ENCODE data around the gene ARHGAP33.
A peak's percentile ranks its signal among the peaks of the same experiment; 100 is the strongest.
"Not testable (repeated sequence)": the region's sequence is repeated elsewhere in the genome, so short reads cannot be mapped to it uniquely, and the experiment has no call there.

ARHGAP33 gene

DNA sequence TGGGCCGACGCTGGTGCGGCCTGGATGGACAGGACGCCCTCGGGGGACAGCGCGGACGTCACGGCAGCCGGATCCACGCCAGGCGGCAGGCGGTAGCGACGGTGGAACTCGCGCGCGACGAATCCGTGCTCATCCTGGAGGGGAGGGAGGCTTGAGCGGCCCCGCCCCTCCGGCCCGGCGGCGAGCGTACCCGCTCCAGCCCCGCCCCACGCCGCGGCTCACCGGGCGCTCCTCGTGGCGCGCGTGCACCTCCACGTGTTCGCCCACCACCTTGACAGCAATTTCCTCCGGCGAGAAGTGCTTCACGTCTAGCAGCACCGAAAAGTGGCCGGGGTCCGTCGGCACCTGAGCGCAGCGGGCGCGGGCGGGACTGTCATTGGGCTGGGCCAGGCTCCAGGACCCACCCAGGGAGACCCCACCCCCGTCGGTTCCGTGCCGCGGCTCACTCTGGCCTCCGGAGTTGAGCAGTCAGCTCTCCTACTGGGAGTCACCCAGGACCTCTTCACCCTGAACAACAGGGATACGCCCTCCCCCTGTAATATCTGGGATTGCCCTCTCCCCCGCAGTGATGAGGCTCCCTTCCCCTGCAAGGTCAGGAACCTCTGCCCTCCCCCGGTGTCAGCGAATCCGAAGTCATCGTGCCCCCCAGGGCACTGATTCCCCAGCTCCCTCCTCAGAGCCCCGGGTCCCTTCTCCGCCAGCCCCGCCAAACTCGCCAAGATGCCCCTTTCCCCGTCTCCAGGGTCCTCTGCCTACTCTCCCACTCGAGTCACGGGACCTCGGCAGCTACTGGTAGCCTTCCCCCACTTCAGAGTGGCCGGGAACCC, 19.6 kb upstream of the ARHGAP33 start:
- no peak for DNase-seq

DNA sequence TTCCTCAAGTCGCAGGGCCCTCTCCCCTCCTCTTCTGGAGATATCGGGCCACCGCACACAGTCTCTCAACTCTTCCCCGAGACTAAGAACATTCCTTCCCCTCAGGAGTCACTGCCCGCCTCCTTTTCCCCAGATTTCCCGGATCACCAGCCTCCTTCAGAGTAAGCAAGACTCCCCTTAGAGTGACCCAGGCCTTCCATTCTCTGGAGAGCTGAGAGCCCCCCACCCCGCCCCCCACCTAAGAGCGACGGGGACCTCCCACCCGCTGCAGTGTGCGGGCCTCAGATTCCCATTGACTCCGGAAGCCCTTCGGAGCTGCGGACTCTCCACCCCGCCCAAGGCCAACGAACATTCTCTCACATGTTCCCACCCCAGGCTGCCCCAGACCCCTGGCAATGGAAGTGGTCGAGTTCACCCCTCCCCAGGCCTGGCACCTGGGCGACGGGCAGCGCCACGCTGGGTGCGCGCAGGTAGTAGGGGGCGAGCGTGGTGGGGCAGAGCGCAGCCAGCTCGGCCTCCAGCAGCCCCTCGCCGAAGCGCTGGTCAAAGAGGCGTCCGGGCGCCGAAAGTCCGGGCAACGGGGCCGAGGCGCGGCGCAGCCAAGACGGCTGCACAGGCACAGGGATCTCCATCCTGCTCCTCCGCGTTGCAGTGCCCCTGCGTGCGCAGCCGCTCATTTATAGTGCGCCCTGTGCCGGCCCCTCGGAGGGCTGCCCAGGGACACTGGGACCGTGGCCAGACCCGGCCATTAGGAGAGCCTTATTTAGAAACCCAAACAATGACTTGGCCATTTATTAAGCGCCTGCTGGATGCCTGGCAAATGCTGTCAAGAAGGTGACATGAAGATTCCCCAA, 18.8 kb upstream of the ARHGAP33 start, which contains the start of gene HSPB6:
TSS of gene HSPB6 (minus strand) at position 653 of the 854 bp plus-strand sequence. CDS start at position 632, 21 bp downstream.
- DNase-seq: no peak

- no peak for DNase-seq
Observed at GRCh38 chr19:35757231-35757748, 18.1 kb upstream of the ARHGAP33 start.

DNA sequence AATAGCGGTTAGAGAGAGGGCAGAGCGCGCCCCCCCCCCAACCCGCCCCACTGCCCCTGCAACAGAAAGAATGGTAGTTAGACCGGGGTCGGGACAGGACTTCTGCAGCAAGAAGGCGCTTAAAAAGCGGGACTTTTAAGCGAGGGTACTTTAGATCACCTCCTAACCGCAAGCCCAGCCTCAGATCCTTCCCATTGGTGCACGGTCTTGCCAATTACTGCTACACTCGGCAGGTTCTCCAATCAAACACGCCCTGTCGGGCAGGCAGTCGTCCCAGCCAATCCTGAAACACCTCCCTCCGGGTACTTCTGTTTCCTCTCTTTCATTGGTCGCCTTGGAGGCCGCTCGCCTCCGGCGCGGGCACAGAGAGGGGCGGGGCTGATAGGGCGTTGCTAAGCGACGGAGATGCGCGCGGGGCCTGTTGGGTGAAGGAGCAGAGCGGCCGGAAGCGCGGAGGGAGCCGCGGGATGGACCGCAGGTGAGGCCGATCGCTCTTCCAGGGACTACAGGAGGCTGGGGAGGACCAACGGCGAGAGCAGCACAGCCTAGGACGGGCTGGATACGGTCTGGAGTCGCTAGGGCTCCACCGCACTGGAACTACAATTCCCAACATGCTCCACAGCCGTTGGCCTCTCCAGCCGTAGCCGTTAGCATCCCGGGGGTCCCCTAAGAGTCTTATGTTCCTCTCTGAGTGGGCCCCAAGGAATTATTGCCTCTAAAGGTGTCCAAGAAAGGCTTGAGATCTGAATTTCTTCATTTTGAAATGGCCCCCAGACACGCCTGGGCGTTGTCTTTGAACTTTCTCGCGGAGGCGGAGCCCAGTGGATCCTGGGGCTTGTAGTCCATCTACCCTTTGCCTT, 17.4 kb upstream of the ARHGAP33 start, which contains the start of gene PROSER3:
TSS of gene PROSER3 (plus strand) at position 428 of the 860 bp plus-strand sequence. CDS start at position 468, 40 bp downstream.
- DNase-seq: peak; percentile 82 to 99

GRCh38 chr19:35759697-35760096, 15.7 kb upstream of the ARHGAP33 start:
- no peak for DNase-seq

- DNase-seq: no peak
Observed at GRCh38 chr19:35760711-35761349, 14.5 kb upstream of the ARHGAP33 start.

GRCh38 chr19:35764432-35765315, 10.7 kb upstream of the ARHGAP33 start:
- DNase-seq: no peak

DNA sequence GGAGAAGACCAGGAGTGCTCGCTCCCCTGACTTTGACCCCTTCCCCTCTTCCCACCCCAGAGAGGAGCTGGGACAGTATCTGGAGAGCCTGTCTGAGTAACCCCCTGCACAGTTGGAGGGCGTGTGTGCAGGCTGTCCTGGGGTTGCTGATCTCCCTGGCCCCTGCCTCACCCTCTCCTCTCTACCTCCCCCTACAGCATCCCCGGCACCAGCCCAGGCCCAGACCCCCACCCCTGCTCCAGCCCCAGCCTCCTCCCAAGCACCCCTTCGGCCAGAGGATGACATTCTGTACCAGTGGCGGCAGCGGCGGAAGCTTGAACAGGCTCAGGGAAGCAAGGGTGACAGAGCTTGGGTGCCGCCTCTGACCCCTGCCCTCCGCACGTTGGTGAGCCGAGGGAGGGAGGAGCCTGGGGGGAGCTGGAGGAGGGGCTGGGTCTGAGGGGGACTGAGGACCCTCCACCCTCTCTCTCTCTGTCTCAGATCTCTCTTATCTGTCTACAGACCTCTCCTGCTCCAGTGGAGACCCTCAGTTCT, 8.7 kb upstream of the ARHGAP33 start:
- no peak for DNase-seq

DNA sequence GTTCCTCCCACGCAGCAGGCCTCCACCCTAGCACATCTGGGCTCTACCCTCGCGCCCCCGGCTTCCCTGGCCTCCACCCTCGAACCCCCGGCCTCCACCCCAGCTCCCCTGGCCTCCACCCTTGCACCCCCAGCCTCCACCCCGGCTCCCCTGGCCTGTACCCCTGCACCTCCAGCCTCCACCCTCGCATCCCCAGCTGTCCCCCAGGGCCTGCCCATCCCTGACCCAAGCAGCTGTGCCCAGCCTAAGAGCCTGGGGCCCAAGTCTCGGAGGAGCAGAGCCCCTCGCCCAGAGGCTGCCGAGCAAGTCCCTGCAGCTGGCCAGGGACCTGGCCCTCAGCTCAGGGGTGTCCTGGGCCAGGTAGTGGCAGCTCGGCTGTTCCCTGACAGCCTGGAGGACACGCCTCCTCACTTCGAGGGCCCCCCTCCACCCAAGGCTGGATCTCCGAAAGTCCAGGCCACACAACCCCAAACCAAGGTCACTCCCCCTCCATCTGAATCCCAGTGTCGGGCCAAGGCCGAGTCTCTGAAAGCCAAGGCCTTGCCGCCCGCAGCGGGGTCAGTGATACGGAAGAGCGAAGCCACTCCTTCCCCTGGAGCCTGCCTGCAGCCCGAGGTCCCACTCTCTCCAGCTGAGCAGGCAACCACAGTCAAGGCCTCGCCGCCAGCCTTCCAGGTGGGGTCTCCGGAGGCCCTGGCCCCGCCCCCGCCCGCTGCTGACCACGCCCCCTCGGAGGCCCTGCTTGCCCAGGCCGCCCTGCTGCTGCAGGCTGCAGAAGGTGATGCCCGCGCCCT, 7.9 kb upstream of the ARHGAP33 start:
- DNase-seq: no peak

- DNase-seq: no peak
Observed at GRCh38 chr19:35768082-35768421, 7.3 kb upstream of the ARHGAP33 start.

- DNase-seq: not testable (repeated sequence)
Observed at GRCh38 chr19:35772362-35772761, 3.0 kb upstream of the ARHGAP33 start.

DNA sequence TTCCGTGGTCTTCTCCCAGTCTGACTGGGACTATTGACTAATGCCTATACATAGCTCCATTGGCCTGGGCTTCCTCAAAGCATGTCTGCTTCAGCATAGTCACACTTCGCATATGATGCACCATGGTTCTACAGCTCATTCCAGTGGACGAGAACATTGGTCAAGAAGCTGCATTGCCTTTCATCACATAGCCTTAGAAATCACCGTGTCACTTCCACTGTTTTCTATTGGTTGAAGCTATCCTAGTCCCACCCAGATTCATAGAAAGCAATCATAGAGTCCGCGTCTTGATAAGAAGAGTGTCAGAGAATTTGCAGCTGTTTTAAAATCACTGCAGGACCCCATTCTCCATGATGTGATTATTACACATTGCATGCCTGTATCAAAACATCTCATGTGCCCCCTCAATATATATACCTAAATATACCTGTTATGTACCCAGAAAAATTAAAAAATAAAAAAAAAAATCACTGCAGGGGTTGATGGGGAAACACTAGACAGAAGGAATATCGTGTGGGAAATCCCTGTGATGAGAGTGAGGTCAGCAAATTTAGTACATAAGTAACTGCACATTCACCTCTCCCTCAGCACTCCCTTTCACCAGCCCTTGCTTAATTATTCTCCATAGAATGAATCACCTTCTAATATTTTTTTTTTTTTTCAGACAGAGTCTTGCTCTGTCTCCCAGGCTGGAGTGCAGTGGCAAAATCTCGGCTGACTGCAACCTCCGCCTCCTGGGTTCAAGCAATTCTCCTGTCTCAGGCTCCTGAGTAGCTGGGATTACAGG, 2.2 kb upstream of the ARHGAP33 start:
- no peak for DNase-seq

DNA sequence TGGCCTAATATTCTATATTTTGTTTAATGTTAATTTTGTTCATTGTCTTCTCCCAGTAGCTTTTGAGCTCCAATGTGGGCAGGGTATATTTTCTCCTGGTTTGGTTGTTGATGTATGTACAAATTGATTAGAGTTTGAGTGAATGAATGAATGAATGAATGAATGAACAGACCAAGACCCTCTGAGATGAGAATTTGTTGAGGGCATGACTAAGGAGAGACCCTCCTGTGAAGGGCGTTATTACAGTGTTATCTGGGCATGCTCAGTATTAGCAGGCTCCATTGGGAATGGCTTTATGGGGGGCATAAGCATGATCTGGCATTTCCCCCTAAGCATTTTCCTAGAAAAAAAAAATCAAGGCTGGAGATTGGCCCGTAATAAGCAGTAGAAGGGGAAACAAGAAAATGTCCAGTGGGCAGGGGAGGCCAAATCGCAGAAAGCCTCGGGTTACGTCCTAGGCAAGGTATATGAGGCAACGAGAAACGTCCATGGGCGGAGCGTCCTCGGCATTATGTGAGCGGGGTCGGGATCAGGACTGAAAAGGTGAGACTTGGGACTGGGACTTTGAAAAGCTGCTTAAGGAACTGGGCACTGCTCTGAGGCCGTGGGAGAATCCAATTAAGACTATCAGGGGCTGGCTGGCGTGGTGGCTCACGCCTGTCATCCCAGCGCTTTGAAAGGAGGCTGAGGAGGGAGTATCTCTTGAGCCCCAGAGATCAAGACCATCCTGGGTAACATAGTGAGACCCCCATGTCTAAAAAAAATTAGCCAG, 904 bp upstream of the ARHGAP33 start:
- DNase-seq: no peak

DNA sequence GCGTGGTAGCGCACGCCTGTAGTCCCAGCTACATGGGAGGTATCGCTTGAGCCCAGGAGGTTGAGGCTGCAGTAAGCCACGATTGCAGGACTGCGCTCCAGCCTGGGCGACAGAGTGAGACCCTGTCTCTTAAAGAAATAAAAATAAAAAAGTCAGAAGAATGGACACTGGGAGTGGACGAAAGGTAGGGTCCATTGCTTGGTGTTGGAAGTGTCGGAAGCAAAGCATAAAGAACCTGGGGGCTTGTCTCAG, 392 bp upstream of the ARHGAP33 start:
- no peak for DNase-seq

DNA sequence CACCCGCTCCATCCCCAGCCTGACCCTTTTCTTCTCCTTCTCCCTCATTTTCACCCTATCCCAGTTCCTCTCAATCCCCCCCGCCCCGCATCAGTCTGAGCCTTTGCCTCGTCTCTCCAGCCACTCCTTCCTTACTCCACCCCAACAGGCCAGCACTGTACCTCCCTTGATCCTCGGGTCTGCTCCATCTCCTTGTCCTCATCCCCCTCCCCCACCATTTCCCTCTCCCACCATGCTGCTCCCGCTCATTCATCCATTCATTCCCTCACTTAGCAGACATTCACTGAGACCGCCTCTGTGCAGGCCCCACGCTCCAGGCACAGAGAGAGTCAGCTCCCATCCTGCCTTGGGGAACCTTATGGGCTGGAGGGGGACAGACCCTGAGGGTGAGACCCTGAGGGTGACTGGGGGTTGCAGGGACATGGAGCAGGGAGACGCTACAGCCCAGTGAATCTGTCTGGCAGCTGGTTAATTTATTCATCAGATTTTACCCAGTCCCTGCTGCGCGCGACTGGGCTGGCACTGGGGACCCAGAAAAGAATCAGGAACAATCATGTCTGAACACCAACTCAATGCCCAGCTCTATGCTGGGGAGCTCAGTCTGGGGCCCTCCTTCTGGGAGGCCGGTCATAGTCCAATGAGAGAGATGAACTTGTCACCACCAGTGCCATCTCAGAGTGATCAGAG, 881 bp downstream of the ARHGAP33 start:
- no peak for DNase-seq

DNA sequence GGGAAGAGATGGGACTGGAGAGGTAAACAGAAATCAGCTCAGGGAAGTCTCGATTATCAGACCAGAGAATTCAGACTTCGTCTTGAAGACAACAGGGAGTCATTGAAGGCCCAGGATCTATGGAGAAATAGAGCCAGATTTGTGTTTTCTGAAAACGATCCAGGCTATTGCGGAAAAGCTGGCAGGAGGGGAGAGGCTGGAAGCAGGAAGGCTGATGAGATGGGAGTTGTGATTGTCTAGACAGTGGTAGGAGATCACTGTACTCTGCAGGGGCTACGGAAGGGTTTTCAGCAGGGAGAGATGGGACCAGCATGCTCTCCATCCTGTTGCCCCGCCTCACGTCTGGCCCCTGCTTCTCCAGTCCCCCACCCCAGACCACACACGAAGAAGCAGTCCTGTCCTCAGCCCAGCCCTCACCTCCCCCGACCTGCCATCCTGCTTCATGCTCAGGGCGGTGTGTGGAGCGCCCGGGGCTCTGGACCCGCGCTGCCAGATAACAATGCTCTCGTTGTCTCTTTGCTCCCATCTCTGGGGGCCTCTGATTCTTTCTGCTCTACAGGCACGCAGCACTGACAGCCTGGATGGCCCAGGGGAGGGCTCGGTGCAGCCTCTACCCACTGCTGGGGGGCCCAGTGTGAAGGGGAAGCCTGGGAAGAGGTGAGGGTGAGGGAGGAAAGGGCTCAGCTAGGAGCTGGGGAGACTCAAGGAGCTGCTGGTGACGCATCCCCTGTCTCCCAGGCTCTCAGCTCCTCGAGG, 1.9 kb downstream of the ARHGAP33 start:
- DNase-seq: no peak

DNA sequence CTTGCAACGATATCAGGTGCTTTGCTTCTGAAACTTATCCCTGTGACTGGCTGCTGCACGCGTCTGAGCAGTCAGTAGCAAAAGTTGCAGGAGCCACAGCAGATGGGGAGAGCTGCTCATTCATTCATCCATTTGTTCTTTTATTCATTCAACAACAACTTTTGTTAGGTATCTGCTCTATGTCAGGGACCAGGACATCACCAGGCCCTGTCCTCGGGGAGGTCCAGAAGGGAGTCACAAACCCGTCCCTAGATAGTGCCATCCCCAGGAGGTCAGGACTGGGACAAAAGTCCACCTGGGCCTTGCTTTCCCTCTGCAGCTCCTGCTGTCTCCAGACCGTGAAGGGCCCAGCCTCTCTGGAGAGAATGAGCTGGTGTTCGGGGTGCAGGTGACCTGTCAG, 2.6 kb downstream of the ARHGAP33 start:
- no peak for DNase-seq

Measured in bone marrow (tissue), 2 donors.